GM12872 (cell line): ENCODE data around the gene TMC1.

Experiments used
- CTCF ChIP-seq: IDR thresholded peaks from 3 replicates; pipeline ENCODE4 v1.5.1; 2011; ENCODE audit warnings: low read depth, mild to moderate bottlenecking, low read length, moderate library complexity; ENCODE audit not compliant: insufficient read depth

Gene TMC1

DNA sequence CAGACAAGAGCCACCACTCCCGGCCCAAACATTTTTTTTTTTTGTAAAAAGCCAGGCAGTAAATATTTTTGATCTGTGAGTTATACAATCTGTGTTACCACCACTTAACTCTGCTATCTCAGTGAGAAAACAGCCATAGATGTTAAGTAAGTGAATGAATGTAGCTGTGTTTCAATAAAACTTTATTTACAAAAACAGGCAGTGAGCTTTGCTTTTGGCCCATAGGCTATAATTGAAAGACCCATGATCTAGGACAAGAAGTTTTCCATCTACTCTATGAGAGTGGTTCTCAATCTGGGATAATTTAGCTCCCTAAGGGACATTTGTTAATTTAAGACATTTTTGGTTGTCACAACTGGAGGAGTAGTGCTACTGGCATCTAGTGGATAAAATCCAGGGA, 91.0 kb downstream of the TMC1 start:
- TF ChIP-seq CTCF, result no peak

DNA sequence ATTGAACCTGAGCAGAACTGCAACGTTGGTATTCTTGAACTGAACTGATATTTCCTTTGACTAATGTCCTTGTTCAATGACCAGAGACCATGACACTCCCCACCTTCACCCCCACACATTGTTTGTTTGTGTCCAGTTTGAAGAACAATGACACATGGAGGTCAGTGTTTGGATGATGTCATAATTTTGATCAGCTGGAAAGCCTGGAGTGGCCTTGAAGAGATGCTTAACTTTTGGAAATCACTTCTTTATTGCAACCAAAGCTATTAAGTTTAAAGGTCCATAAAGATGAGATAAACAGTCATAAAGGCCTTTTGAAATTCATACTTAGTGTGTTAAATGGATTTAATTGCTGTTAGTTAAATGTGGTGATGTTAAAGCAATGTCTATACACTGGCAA, 92.7 kb downstream of the TMC1 start:
- no peak for TF ChIP-seq CTCF

GRCh38 chr9:72615931-72616330, 94.5 kb downstream of the TMC1 start:
- no peak for TF ChIP-seq CTCF

- no peak for TF ChIP-seq CTCF
Measured at GRCh38 chr9:72618811-72619210, 97.4 kb downstream of the TMC1 start.

- TF ChIP-seq CTCF, result no peak
Measured at GRCh38 chr9:72622186-72622585, 100.8 kb downstream of the TMC1 start.

- no peak for TF ChIP-seq CTCF
Measured at GRCh38 chr9:72623156-72623555, 101.7 kb downstream of the TMC1 start.

DNA sequence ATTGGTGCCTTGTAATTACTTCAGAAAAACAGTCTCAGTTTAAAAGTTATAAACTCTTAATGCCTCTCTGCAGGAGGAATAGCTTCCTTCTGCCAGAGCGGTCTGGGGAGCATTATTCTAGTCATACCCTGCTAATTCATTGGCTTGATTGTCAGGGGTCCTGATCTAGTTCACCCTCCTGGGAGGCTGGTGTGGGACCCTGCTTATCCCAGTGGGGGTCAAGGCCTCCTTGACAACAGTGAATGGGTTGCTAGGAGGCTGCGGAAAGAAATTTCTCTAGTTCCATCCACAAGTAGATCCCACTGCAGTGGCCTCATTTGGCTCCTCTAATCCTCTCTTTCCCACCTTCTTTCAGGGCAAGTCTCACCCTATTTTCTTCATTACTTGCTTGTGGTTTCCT, 105.7 kb downstream of the TMC1 start:
- no peak for TF ChIP-seq CTCF

DNA sequence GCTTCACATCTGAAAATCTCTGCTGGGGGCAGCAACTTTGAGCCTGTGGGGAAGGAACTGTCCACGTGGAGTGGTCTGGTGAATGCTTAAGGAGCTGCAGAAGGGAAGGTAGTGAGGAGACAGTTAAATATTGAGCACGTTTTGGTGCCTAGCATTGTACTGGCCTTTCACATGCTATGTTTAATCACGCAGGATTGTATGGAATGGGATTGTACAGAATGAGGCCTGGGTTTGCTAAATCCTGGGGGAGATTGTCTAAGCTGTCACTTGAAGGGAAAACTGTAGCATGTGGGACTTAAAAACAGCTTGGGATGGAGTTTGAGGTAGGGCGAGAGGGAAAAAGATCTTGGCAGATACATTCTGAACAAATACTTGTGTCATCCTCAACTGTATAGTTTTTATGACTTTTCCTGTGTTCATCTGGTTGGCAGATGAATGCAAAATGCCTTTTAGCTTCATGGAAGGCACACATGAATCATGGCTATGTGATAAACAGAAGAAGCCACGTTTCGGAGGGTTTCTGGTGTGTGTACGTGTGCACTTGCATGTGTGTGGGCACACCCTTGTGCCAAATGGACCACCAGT, 106.6 kb downstream of the TMC1 start:
- TF ChIP-seq CTCF, result no peak
